Tibial nerve (tissue), 4 donors: Measurements from ENCODE around the gene TRPM2. TPM values are rescaled to one million over a fixed set of nuclear protein-coding genes. Genes with fewer than 3 reads are reported as not detected.

ENCODE experiments used
- DNase-seq, 2 donors: peaks; one replicate each; pipeline ENCODE4 v3.0.0-alpha.2; 2019; ENCODE audit warnings: low spot score in 2 of 2
- H3K27ac ChIP-seq, 4 donors: fragments of 200-600 bp; sonication (generic) in 3 of 4; one replicate each; pipeline ENCODE4 v1.5.1; 2017 to 2019; ENCODE audit warnings: mild to moderate bottlenecking in 1 of 4
- H3K27me3 ChIP-seq, 2 donors: fragments of 200-600 bp; sonication (generic) in 1 of 2; one replicate each; pipeline versions ENCODE4 v1.5.1 to v1.6.0; 2017 to 2019
- H3K36me3 ChIP-seq, 3 donors: fragments of 200-600 bp; sonication (generic); one replicate each; pipeline ENCODE4 v1.5.1; 2018 to 2019
- H3K4me1 ChIP-seq, 4 donors: fragments of 200-600 bp; sonication (generic) in 3 of 4; one replicate each; pipeline ENCODE4 v1.5.1; 2017 to 2019
- H3K4me3 ChIP-seq, 4 donors: fragments of 200-600 bp; sonication (generic) in 3 of 4; one replicate each; pipeline ENCODE4 v1.5.1; 2017 to 2019; ENCODE audit warnings: mild to moderate bottlenecking in 1 of 4, moderate library complexity in 1 of 4
- H3K9me3 ChIP-seq, 4 donors: fragments of 200-600 bp; sonication (generic) in 3 of 4; one replicate each; pipeline ENCODE4 v1.5.1; 2017 to 2019
- EP300 ChIP-seq, 2 donors: sonication (generic); formaldehyde crosslinking; IDR thresholded peaks; one replicate each; pipeline ENCODE4 v1.6.1; 2017; ENCODE audit warnings: antibody characterized with exemption in 2 of 2, mild to moderate bottlenecking in 1 of 2
- POLR2A ChIP-seq, 2 donors: fragments of 450-650 bp; IDR thresholded peaks; one replicate each; pipeline ENCODE4 v1.6.1; 2017; ENCODE audit warnings: antibody characterized with exemption in 2 of 2, mild to moderate bottlenecking in 2 of 2, moderate library complexity in 2 of 2
- WGBS, 2 donors: methylation state at CpG; one replicate each; pipeline ENCODE4 v1.1.5; 2018; 5-methylcytosine and 5-hydroxymethylcytosine counted together
- total RNA-seq, 4 donors: library from RNA; depleted of rRNA; stranded (reverse); fragments of >200 nt; gene quantifications; one replicate each; pipeline ENCODE4 v1.1.0, GENCODE V29; 2016
- TF ChIP-seq, protein P1 (sequence below), 5 experiments: fragments of 200-600 bp in 3 of 5; fragments of 450-650 bp in 2 of 5; sonication (generic) in 3 of 5; IDR thresholded peaks; one replicate each; pipeline ENCODE4 v1.5.1; 2016 to 2019; ENCODE audit warnings: antibody characterized with exemption in 5 of 5, mild to moderate bottlenecking in 3 of 5, moderate library complexity in 2 of 5

Gene TRPM2
- total RNA-seq, 4 donors from 2014 or later, result 4.9 to 10.3 (median 7.8) TPM

GRCh38 chr21:44381874-44382273 lies 28.5 kb downstream of the TRPM2 start:
- Histone ChIP-seq H3K36me3 (peaks cover 0 to 4% (median 0%) of the 10 kb centered on the region in 3 donors), H3K4me3 (no peak overlapping the region), H3K27ac (no peak overlapping the region), H3K9me3 (peaks cover 0 to 35% (median 14%) of the 10 kb centered on the region in 4 donors), H3K27me3 (no peaks in the 10 kb centered on the region), H3K4me1 (no peaks in the 10 kb centered on the region)
- DNase-seq, result no peak
- TF ChIP-seq EP300 (IDR thresholded peaks at IDR 0.05) (no peak), POLR2A (IDR thresholded peaks at IDR 0.05) (no peak)
- TF ChIP-seq, protein P1, sequence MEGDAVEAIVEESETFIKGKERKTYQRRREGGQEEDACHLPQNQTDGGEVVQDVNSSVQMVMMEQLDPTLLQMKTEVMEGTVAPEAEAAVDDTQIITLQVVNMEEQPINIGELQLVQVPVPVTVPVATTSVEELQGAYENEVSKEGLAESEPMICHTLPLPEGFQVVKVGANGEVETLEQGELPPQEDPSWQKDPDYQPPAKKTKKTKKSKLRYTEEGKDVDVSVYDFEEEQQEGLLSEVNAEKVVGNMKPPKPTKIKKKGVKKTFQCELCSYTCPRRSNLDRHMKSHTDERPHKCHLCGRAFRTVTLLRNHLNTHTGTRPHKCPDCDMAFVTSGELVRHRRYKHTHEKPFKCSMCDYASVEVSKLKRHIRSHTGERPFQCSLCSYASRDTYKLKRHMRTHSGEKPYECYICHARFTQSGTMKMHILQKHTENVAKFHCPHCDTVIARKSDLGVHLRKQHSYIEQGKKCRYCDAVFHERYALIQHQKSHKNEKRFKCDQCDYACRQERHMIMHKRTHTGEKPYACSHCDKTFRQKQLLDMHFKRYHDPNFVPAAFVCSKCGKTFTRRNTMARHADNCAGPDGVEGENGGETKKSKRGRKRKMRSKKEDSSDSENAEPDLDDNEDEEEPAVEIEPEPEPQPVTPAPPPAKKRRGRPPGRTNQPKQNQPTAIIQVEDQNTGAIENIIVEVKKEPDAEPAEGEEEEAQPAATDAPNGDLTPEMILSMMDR (IDR thresholded peaks at IDR 0.05), result no peak

DNA sequence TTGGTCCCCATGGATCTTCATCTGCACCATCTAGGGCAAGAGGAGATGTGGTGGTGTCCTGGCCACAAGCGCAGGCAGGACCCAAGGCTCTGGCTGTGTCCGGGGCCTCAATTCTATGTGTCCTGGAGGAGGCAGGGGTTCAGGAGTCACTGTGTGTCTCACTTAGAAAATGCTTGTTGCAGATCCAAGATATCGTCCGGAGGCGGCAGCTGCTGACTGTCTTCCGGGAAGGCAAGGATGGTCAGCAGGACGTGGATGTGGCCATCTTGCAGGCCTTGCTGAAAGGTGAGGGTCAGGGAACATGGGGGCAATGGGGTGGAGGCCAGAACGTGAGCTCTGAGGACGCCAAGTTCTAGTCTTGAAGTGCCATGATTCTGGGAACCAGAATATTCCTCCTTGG lies 29.1 kb downstream of the TRPM2 start:
- no peak for DNase-seq

GRCh38 chr21:44383216-44383615 lies 29.8 kb downstream of the TRPM2 start:
- WGBS, 2 donors, result 74 to 82% methylated on average over 4 of the region's 4 CpGs
- Histone ChIP-seq H3K36me3 (peaks cover 0 to 4% (median 0%) of the 10 kb centered on the region in 3 donors), H3K4me3 (no peak overlapping the region), H3K4me1 (no peaks in the 10 kb centered on the region), H3K27me3 (no peaks in the 10 kb centered on the region), H3K9me3 (peaks cover 0 to 48% (median 16%) of the 10 kb centered on the region in 4 donors), H3K27ac (no peak overlapping the region)
- no peak for TF ChIP-seq POLR2A (IDR thresholded peaks at IDR 0.05)
- TF ChIP-seq EP300 (IDR thresholded peaks at IDR 0.05), result no peak
- TF ChIP-seq, protein P1 (IDR thresholded peaks at IDR 0.05), result no peak
- DNase-seq, result no peak

More for the DNA sequence above, 29.1 kb downstream of the TRPM2 start:
- Histone ChIP-seq H3K27ac (no peak overlapping the region), H3K4me1 (no peaks in the 10 kb centered on the region), H3K9me3 (peaks cover 0 to 42% (median 16%) of the 10 kb centered on the region in 4 donors), H3K36me3 (peaks cover 0 to 4% (median 0%) of the 10 kb centered on the region in 3 donors), H3K4me3 (no peak overlapping the region), H3K27me3 (no peaks in the 10 kb centered on the region)
- WGBS, 2 donors, result 86 to 89% methylated on average over 8 to 9 of the region's 9 CpGs
- TF ChIP-seq POLR2A (IDR thresholded peaks at IDR 0.05) (no peak), EP300 (IDR thresholded peaks at IDR 0.05) (no peak)
- TF ChIP-seq, protein P1 (IDR thresholded peaks at IDR 0.05), result no peak

GRCh38 chr21:44384968-44385367 lies 31.5 kb downstream of the TRPM2 start:
- Histone ChIP-seq H3K4me3 (no peak overlapping the region), H3K36me3 (peaks cover 0 to 4% (median 0%) of the 10 kb centered on the region in 3 donors), H3K4me1 (no peaks in the 10 kb centered on the region), H3K9me3 (peaks cover 0 to 66% (median 16%) of the 10 kb centered on the region in 4 donors), H3K27me3 (no peaks in the 10 kb centered on the region), H3K27ac (no peak overlapping the region)
- DNase-seq, result no peak
- TF ChIP-seq, protein P1 (IDR thresholded peaks at IDR 0.05), result no peak
- no peak for TF ChIP-seq POLR2A (IDR thresholded peaks at IDR 0.05)
- TF ChIP-seq EP300 (IDR thresholded peaks at IDR 0.05), result no peak
- 69 to 76% methylated on average over 2 of the region's 2 CpGs for WGBS, 2 donors

GRCh38 chr21:44389335-44389734 lies 35.9 kb downstream of the TRPM2 start:
- no peak overlapping the region for H3K4me3 ChIP-seq
- H3K4me1 ChIP-seq, result no peaks in the 10 kb centered on the region
- 94 to 95% methylated on average over 1 of the region's 1 CpG for WGBS, 2 donors
- DNase-seq, result no peak
- peaks cover 0 to 91% (median 15%) of the 10 kb centered on the region in 4 donors for H3K9me3 ChIP-seq
- TF ChIP-seq POLR2A (IDR thresholded peaks at IDR 0.05) (no peak), EP300 (IDR thresholded peaks at IDR 0.05) (no peak)
- TF ChIP-seq, protein P1 (IDR thresholded peaks at IDR 0.05), result no peak
- H3K36me3 ChIP-seq, result no peaks in the 10 kb centered on the region
- no peak overlapping the region for H3K27ac ChIP-seq
- H3K27me3 ChIP-seq, result no peaks in the 10 kb centered on the region
